H9 (cell line): ENCODE data around the gene MRPL36. TPM values are rescaled to one million over a fixed set of nuclear protein-coding genes. Genes with fewer than 3 reads are reported as not detected.

Experiments
- DNase-seq: peaks from one replicate; pipeline ENCODE4 v3.0.0-alpha.2; 2017
- H2AFZ ChIP-seq: one replicate; pipeline ENCODE4 v1.6.1; 2013; ENCODE audit warnings: mild to moderate bottlenecking, low read length, control low read depth, moderate library complexity
- H2AK5ac ChIP-seq: 2 replicates; pipeline ENCODE4 v1.6.1; 2013; ENCODE audit warnings: low read length, control low read depth, mixed read lengths; ENCODE audit not compliant: insufficient read length
- H2BK120ac ChIP-seq: one replicate; pipeline ENCODE4 v1.6.1; 2013; ENCODE audit warnings: low read depth, mild to moderate bottlenecking, low read length, control low read depth, inconsistent platforms; ENCODE audit not compliant: poor library complexity, severe bottlenecking
- H2BK12ac ChIP-seq: 2 replicates; pipeline ENCODE4 v1.6.1; 2013; ENCODE audit warnings: low read length, control low read depth, mixed read lengths, low read depth; ENCODE audit not compliant: insufficient read length
- H2BK15ac ChIP-seq: 2 replicates; pipeline ENCODE4 v1.6.1; 2013; ENCODE audit warnings: low read depth, low read length, control low read depth
- H2BK20ac ChIP-seq: one replicate; pipeline ENCODE4 v1.6.1; 2013; ENCODE audit warnings: low read depth, mild to moderate bottlenecking, low read length, control low read depth, inconsistent platforms; ENCODE audit not compliant: poor library complexity, severe bottlenecking
- H2BK5ac ChIP-seq: 2 replicates; pipeline ENCODE4 v1.6.1; 2013; ENCODE audit warnings: low read length, control low read depth, mixed read lengths; ENCODE audit not compliant: insufficient read length
- H3K14ac ChIP-seq: 2 replicates; pipeline ENCODE4 v1.6.1; 2013; ENCODE audit warnings: low read length, control low read depth; ENCODE audit not compliant: insufficient read depth
- H3K18ac ChIP-seq: 2 replicates; pipeline ENCODE4 v1.6.1; 2013; ENCODE audit warnings: low read depth, mild to moderate bottlenecking, mixed read lengths, low read length, control low read depth; ENCODE audit not compliant: insufficient read length
- H3K23ac ChIP-seq: 2 replicates; pipeline ENCODE4 v1.6.1; 2013; ENCODE audit warnings: low read length, control low read depth, mixed read lengths, low read depth; ENCODE audit not compliant: insufficient read length
- H3K23me2 ChIP-seq: 2 replicates; pipeline ENCODE4 v1.6.1; 2013; ENCODE audit warnings: low read depth, mild to moderate bottlenecking, mixed read lengths, low read length, control low read depth; ENCODE audit not compliant: insufficient read length, poor library complexity, severe bottlenecking
- H3K27ac ChIP-seq: 2 replicates; pipeline ENCODE4 v1.5.1; 2013; ENCODE audit warnings: low read length, control low read depth, mixed read lengths, low read depth; ENCODE audit not compliant: insufficient read length
- H3K27me3 ChIP-seq: 2 replicates; pipeline ENCODE4 v1.6.1; 2013; ENCODE audit warnings: low read length, control low read depth, inconsistent platforms; ENCODE audit not compliant: insufficient read depth
- H3K4ac ChIP-seq: 2 replicates; pipeline ENCODE4 v1.6.1; 2013; ENCODE audit warnings: low read depth, mild to moderate bottlenecking, control low read depth, inconsistent platforms, low read length, moderate library complexity
- H3K4me1 ChIP-seq: 2 replicates; pipeline ENCODE4 v1.6.1; 2013; ENCODE audit warnings: low read length, control low read depth, inconsistent platforms; ENCODE audit not compliant: insufficient read depth
- H3K4me2 ChIP-seq: 2 replicates; pipeline ENCODE4 v1.6.1; 2013; ENCODE audit warnings: low read length, control low read depth, mixed read lengths; ENCODE audit not compliant: insufficient read length, insufficient read depth
- H3K56ac ChIP-seq: 2 replicates; pipeline ENCODE4 v1.6.1; 2013; ENCODE audit warnings: low read depth, mild to moderate bottlenecking, mixed read lengths, low read length, control low read depth; ENCODE audit not compliant: insufficient read length
- H3K79me1 ChIP-seq: 2 replicates; pipeline ENCODE4 v1.6.1; 2013; ENCODE audit warnings: low read depth, mild to moderate bottlenecking, moderate library complexity, low read length, control low read depth, inconsistent platforms; ENCODE audit not compliant: insufficient read depth, poor library complexity, severe bottlenecking
- H3K79me2 ChIP-seq: 2 replicates; pipeline ENCODE4 v1.6.1; 2013; ENCODE audit warnings: low read length, control low read depth, inconsistent platforms; ENCODE audit not compliant: insufficient read depth
- H3K9ac ChIP-seq: 2 replicates; pipeline ENCODE4 v1.6.1; 2013; ENCODE audit warnings: low read length, control low read depth, mixed read lengths; ENCODE audit not compliant: insufficient read length; ENCODE audit errors: extremely low read depth
- H3K9me3 ChIP-seq: one replicate; pipeline ENCODE4 v1.6.1; 2013; ENCODE audit warnings: low read depth, low read length, inconsistent platforms; ENCODE audit not compliant: control insufficient read depth
- H3T11ph ChIP-seq: one replicate; pipeline ENCODE4 v1.6.1; 2013; ENCODE audit warnings: mild to moderate bottlenecking, low read length, control low read depth, inconsistent platforms
- H4K20me1 ChIP-seq: one replicate; pipeline ENCODE4 v1.6.1; 2013; ENCODE audit not compliant: control insufficient read depth, insufficient read length, insufficient read depth
- H4K5ac ChIP-seq: 2 replicates; pipeline ENCODE4 v1.6.1; 2013; ENCODE audit warnings: low read depth, mild to moderate bottlenecking, mixed read lengths, low read length, control low read depth; ENCODE audit not compliant: insufficient read length
- H4K8ac ChIP-seq: replicated peaks from 2 replicates; pipeline ENCODE4 v1.6.1; 2013; ENCODE audit warnings: low read length, control low read depth, mixed read lengths, low read depth; ENCODE audit not compliant: insufficient read length
- H4K91ac ChIP-seq: 2 replicates; pipeline ENCODE4 v1.6.1; 2013; ENCODE audit warnings: low read depth, mild to moderate bottlenecking, moderate library complexity, mixed read lengths, low read length, control low read depth; ENCODE audit not compliant: insufficient read length
- H3K27ac Mint-ChIP-seq, 3 experiments: 2 replicates in 2 of 3; 3 replicates in 1 of 3; pipeline ENCODE4 v1.8.0; 2020 to 2021; ENCODE audit warnings: mixed read lengths in 3 of 3, mild to moderate bottlenecking in 1 of 3, moderate library complexity in 1 of 3
- H3K27me3 Mint-ChIP-seq: 2 replicates; pipeline ENCODE4 v1.8.0; 2021; ENCODE audit warnings: low read depth, mild to moderate bottlenecking, moderate library complexity, mixed read lengths
- H3K36me3 Mint-ChIP-seq, 3 experiments: 2 replicates in 2 of 3; 3 replicates in 1 of 3; pipeline ENCODE4 v1.8.0; 2020 to 2021; ENCODE audit warnings: low read depth in 3 of 3, mixed read lengths in 3 of 3; ENCODE audit not compliant: insufficient read depth in 1 of 3
- H3K4me1 Mint-ChIP-seq, 2 experiments: 2 replicates each; pipeline ENCODE4 v1.8.0; 2020; ENCODE audit warnings: mixed read lengths in 2 of 2
- H3K4me3 Mint-ChIP-seq, 2 experiments: 2 replicates in 1 of 2; 3 replicates in 1 of 2; pipeline ENCODE4 v1.8.0; 2020 to 2021; ENCODE audit warnings: mild to moderate bottlenecking in 2 of 2, mixed read lengths in 2 of 2, moderate library complexity in 1 of 2
- H3K9me3 Mint-ChIP-seq, 2 experiments: 2 replicates in 1 of 2; 3 replicates in 1 of 2; pipeline ENCODE4 v1.8.0; 2020; ENCODE audit warnings: mild to moderate bottlenecking in 2 of 2, mixed read lengths in 2 of 2, moderate library complexity in 1 of 2
- CTCF ChIP-seq: fragments of 200-600 bp; sonication (generic); conservative IDR thresholded peaks from 3 replicates; pipeline ENCODE4 v1.8.0; 2021; ENCODE audit warnings: antibody characterized with exemption, mild to moderate bottlenecking
- WGBS: extraction: QIAGEN DNeasy Blood & Tissue Kit; methylation state at CpG from one replicate; pipeline ENCODE4 v1.1.7; 2013; ENCODE audit warnings: missing lambda C conversion rate, low lambda C conversion rate, mixed read lengths; ENCODE audit not compliant: insufficient read length; ENCODE audit errors: extremely low coverage; 5-methylcytosine and 5-hydroxymethylcytosine counted together
- total RNA-seq: library from RNA; stranded (reverse); gene quantifications from 2 replicates; pipeline ENCODE4 v1.2.1, GENCODE V29; 2021

MRPL36 gene
- total RNA-seq, 1 experiment from 2014 or later: 67.3 TPM

GRCh38 chr5:1809416-1810035, 9.9 kb upstream of the MRPL36 start:
- no peak overlapping the region for H2BK12ac ChIP-seq
- H3K23me2 ChIP-seq: no peaks in the 10 kb centered on the region
- no peaks in the 10 kb centered on the region for H3K27me3 Mint-ChIP-seq
- no peak overlapping the region for H3K4me3 Mint-ChIP-seq
- TF ChIP-seq CTCF: no peak
- H2BK15ac ChIP-seq: no peak overlapping the region
- H2BK5ac ChIP-seq: no peak overlapping the region
- H3K79me2 ChIP-seq: peaks cover 2% of the 10 kb centered on the region; the same call in 1 of the 2 replicates
- H3K27ac Mint-ChIP-seq: peak overlapping the region in 1 of 3 experiments; percentile 66; a peak in 1 of 7 replicates
- H2AFZ ChIP-seq: no peak overlapping the region
- H3K4me2 ChIP-seq: no peak overlapping the region
- H3K4me1 ChIP-seq: no peaks in the 10 kb centered on the region
- H3K4me1 Mint-ChIP-seq: peaks cover 0 to 2% of the 10 kb centered on the region in 2 experiments; a peak in 1 of 4 replicates
- peaks cover 56 to 88% (median 84%) of the 10 kb centered on the region in 3 experiments for H3K36me3 Mint-ChIP-seq
- H3K23ac ChIP-seq: no peak overlapping the region
- H3K18ac ChIP-seq: no peak overlapping the region
- H4K20me1 ChIP-seq: peaks cover 2% of the 10 kb centered on the region
- no peak overlapping the region for H3K56ac ChIP-seq
- DNase-seq: no peak
- peaks cover 10% of the 10 kb centered on the region for H3K79me1 ChIP-seq
- no peak overlapping the region for H3K14ac ChIP-seq
- H3K9me3 Mint-ChIP-seq: no peaks in the 10 kb centered on the region; a peak in 1 of 5 replicates
- no peaks in the 10 kb centered on the region for H3K9me3 ChIP-seq
- no peak overlapping the region for H4K8ac ChIP-seq
- no peak overlapping the region for H3K27ac ChIP-seq
- no peak overlapping the region for H4K5ac ChIP-seq
- H4K91ac ChIP-seq: no peak overlapping the region
- H2BK120ac ChIP-seq: no peak overlapping the region
- WGBS: no CpG with 5 or more reads among the region's 32 CpGs
- no peak overlapping the region for H3K9ac ChIP-seq
- no peak overlapping the region for H2AK5ac ChIP-seq
- no peak overlapping the region for H3T11ph ChIP-seq
- no peak overlapping the region for H3K4ac ChIP-seq
- no peak overlapping the region for H2BK20ac ChIP-seq
- no peaks in the 10 kb centered on the region for H3K27me3 ChIP-seq
